ENCODE data around the gene TGM6. TPM values are rescaled to one million over a fixed set of nuclear protein-coding genes. Genes with fewer than 3 reads are reported as not detected.

TGM6 gene
- polyA plus RNA-seq = not detected in 3 replicates
- not detected for polyA plus RNA-seq (2011; ENCODE audit: low read depth)
- polyA plus RNA-seq (2011; cell fraction: cytosol; rRNA removed) = not detected in 2 replicates
- polyA plus RNA-seq (2011; cell fraction: nucleus; rRNA removed) = not detected in 2 replicates
- not detected in 2 replicates for polyA plus RNA-seq (2012; ENCODE audit: low replicate concordance)
- polyA minus RNA-seq = not detected in 3 replicates
- polyA minus RNA-seq (2011; cell fraction: cytosol; rRNA and poly(A)+ RNA removed) = not detected
- not detected in 2 replicates for polyA minus RNA-seq (2011; cell fraction: nucleus; rRNA and poly(A)+ RNA removed)

GRCh38 chr20:2380601-2381000 lies at the start of gene TGM6:
Gene TGM6, plus strand, starts transcription at chr20:2380901. Its CDS starts 68 bp downstream, at chr20:2380969.
- no peak for TF ChIP-seq CTCF (optimal IDR thresholded peaks at IDR 0.05 in 1 of 3, IDR thresholded peaks at IDR 0.05 in 1 of 3, conservative IDR thresholded peaks at IDR 0.05 in 1 of 3; ENCODE audit: extremely low read depth in 1 of 3, insufficient read depth in 2 of 3, low read length in 3 of 3)
- TF ChIP-seq EZH2 (IDR thresholded peaks at IDR 0.05; ENCODE audit: low read length) = no peak
- H2AFZ ChIP-seq (ENCODE audit: control insufficient read depth, low read length) = no peak within 1 kb of the TSS
- no peaks in the 10 kb centered on the region for H3K79me2 ChIP-seq (ENCODE audit: control insufficient read depth, insufficient read depth, low read length)
- no peaks in the 10 kb centered on the region for H3K36me3 ChIP-seq (ENCODE audit: control insufficient read depth in 2 of 2, extremely low read depth in 1 of 2, insufficient read depth in 2 of 2, low read length in 2 of 2)
- no peaks in the 10 kb centered on the region for H3K9me3 ChIP-seq (ENCODE audit: control insufficient read depth, low read depth, low read length)
- FAIRE-seq = no peak
- H3K9ac ChIP-seq (ENCODE audit: control insufficient read depth, extremely low read depth, insufficient read depth, low read length) = no peak within 1 kb of the TSS
- H3K9me1 ChIP-seq (ENCODE audit: control insufficient read depth, extremely low read depth, insufficient read depth, low read length) = no peaks in the 10 kb centered on the region
- H3K27ac ChIP-seq (ENCODE audit: control insufficient read depth, insufficient read depth, low read length) = no peak within 1 kb of the TSS
- H3K27me3 ChIP-seq (ENCODE audit: control insufficient read depth, extremely low read depth, insufficient read depth, low read length) = no peaks in the 10 kb centered on the region
- dilution Hi-C loops (cut with MboI; ENCODE audit: extremely low pct_ligation_motif_present, low sequenced_read_pairs) = no loop called here
- no peaks in the 10 kb centered on the region for H4K20me1 ChIP-seq (ENCODE audit: control insufficient read depth, extremely low read depth, insufficient read depth, low read length)
- no peak within 1 kb of the TSS for H3K4me2 ChIP-seq (ENCODE audit: control insufficient read depth, extremely low read depth, insufficient read depth, low read depth, low read length)
- no peak within 1 kb of the TSS for H3K4me3 ChIP-seq (ENCODE audit: control insufficient read depth in 2 of 3, extremely low read depth in 1 of 3, insufficient read depth in 2 of 3, low read depth in 1 of 3, low read length in 3 of 3)
- no peak for DNase-seq (ENCODE audit: low read depth, low spot score)
- peaks cover 20% of the 10 kb centered on the region for H3K4me1 ChIP-seq (ENCODE audit: control insufficient read depth, extremely low read depth, insufficient read depth, low read length)

GRCh38 chr20:2331106-2331505 lies 49.6 kb upstream of the TGM6 start:
- TF ChIP-seq CTCF (optimal IDR thresholded peaks at IDR 0.05 in 1 of 3, IDR thresholded peaks at IDR 0.05 in 1 of 3, conservative IDR thresholded peaks at IDR 0.05 in 1 of 3; ENCODE audit: extremely low read depth in 1 of 3, insufficient read depth in 2 of 3, low read length in 3 of 3) (no peak), EZH2 (IDR thresholded peaks at IDR 0.05; ENCODE audit: low read length) (no peak)
- Histone ChIP-seq H3K9me3 (ENCODE audit: control insufficient read depth, low read depth, low read length) (no peaks in the 10 kb centered on the region), H3K79me2 (ENCODE audit: control insufficient read depth, insufficient read depth, low read length) (no peaks in the 10 kb centered on the region), H3K4me3 (ENCODE audit: control insufficient read depth in 2 of 3, extremely low read depth in 1 of 3, insufficient read depth in 2 of 3, low read depth in 1 of 3, low read length in 3 of 3) (no peak overlapping the region), H3K36me3 (ENCODE audit: control insufficient read depth in 2 of 2, extremely low read depth in 1 of 2, insufficient read depth in 2 of 2, low read length in 2 of 2) (no peaks in the 10 kb centered on the region), H3K27me3 (ENCODE audit: control insufficient read depth, extremely low read depth, insufficient read depth, low read length) (peaks cover 47% of the 10 kb centered on the region), H3K4me2 (ENCODE audit: control insufficient read depth, extremely low read depth, insufficient read depth, low read depth, low read length) (no peak overlapping the region), H3K9me1 (ENCODE audit: control insufficient read depth, extremely low read depth, insufficient read depth, low read length) (no peaks in the 10 kb centered on the region), H3K9ac (ENCODE audit: control insufficient read depth, extremely low read depth, insufficient read depth, low read length) (no peak overlapping the region), H2AFZ (ENCODE audit: control insufficient read depth, low read length) (no peak overlapping the region), H3K4me1 (ENCODE audit: control insufficient read depth, extremely low read depth, insufficient read depth, low read length) (no peaks in the 10 kb centered on the region), H4K20me1 (ENCODE audit: control insufficient read depth, extremely low read depth, insufficient read depth, low read length) (no peaks in the 10 kb centered on the region), H3K27ac (ENCODE audit: control insufficient read depth, insufficient read depth, low read length) (no peak overlapping the region)
- dilution Hi-C loops (cut with MboI; ENCODE audit: extremely low pct_ligation_motif_present, low sequenced_read_pairs) = loop anchor here (10.0 kb wide), 1 partner anchor 126 kb away; no protein-coding TSS in a partner anchor
- no peak for DNase-seq (ENCODE audit: low read depth, low spot score)
- FAIRE-seq = no peak

All from keratinocyte (primary cell).